Stimulated activated CD8-positive, alpha-beta memory T cell treated with anti-CD3 and anti-CD28 coated beads, Interleukin-15, amount 100 ng/mL, for 24 hours (primary cell): ENCODE measurements around the gene RNF7.
"Not testable (repeated sequence)": the region's sequence is repeated elsewhere in the genome, so short reads cannot be mapped to it uniquely, and the experiment has no call there.

ENCODE experiments used
- DNase-seq: peaks from one replicate; pipeline ENCODE4 v3.0.0-alpha.2; 2020; ENCODE audit warnings: low read depth

Gene RNF7

DNA sequence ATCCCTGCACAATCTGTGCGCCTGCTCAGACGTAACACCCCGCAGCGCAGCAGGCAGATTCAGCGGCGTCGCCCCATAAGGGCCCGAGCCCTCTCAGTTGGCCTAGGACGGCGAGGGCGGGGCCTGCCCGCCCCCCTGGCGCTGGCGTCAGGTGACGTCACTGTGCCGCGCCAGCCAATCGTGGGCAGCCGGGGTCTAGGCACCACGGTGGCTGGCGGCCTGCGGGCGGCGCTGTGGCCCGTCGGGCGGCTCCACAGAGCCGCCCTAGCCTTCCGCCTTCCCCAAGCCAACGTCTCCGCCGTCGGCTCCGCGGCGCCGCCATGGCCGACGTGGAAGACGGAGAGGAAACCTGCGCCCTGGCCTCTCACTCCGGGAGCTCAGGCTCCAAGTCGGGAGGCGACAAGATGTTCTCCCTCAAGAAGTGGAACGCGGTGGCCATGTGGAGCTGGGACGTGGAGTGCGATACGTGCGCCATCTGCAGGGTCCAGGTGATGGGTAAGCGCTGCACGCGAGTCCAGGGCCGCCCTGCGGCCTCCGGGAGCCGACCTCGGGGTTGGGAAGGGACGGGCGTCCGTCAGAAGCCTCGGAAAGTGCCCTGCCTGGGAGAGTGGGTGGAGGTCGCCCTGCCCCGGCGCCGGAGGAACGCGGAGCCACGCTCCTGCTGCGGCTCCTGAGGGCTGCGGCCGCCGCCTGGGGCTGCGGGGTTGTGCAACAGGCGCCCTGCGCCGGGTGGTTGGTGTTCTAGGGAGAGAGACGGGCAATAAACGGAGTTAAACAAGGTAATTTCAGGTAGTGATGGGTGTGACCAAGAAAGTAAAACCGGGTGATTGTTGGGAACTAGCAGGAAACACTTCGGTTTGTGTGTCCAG, at the start of gene RNF7:
RNF7 (plus strand) TSS at position 277 of the 869 bp plus-strand sequence; CDS start at position 321, 44 bp downstream.
- peak; percentile 91 for DNase-seq

- DNase-seq = no peak
Measured at GRCh38 chr3:141690431-141691072, 47.5 kb upstream of the RNF7 start.

GRCh38 chr3:141691471-141691870, 46.6 kb upstream of the RNF7 start:
- DNase-seq = not testable (repeated sequence)

GRCh38 chr3:141692973-141693372, 45.1 kb upstream of the RNF7 start:
- DNase-seq = not testable (repeated sequence)

- DNase-seq = no peak
Measured at GRCh38 chr3:141699324-141699723, 38.8 kb upstream of the RNF7 start.

- DNase-seq = no peak
Measured at GRCh38 chr3:141699897-141700296, 38.2 kb upstream of the RNF7 start.

GRCh38 chr3:141703367-141703766, 34.7 kb upstream of the RNF7 start:
- not testable (repeated sequence) for DNase-seq

- no peak for DNase-seq
Measured at GRCh38 chr3:141707741-141708203, 30.3 kb upstream of the RNF7 start.

GRCh38 chr3:141708367-141708766, 29.7 kb upstream of the RNF7 start:
- no peak for DNase-seq

DNA sequence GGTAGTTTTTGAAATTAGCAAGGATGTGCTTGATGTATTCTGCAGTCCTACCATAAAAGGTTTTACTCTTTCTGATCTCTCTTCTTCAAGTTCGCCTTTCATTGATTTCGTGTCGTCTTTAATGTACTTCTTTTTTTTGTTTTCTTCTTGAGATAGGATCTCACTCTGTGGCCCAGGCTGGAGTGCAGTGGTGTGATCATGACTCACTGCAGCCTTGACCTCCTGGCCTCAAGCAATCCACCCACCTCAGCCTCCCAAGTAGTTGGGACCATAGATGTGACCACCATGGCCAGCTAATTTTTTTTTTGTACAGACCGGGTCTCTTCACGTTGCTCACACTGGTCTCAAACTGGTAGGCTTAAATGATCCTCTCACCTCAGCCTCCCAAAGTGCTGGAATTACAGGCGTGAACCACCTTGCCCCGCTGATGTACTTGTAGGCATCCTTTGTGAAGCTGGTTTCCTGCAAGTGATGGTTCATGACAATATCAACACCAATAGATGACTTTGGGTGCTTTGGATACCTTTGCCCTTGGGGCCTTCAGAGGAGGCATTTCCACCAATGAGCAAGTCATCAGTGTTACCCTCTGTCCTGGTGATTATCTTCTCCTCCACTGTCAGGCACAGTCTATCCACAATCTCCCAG, 28.9 kb upstream of the RNF7 start:
- DNase-seq = no peak

- no peak for DNase-seq
Measured at GRCh38 chr3:141710121-141710520, 28.0 kb upstream of the RNF7 start.

- no peak for DNase-seq
Measured at GRCh38 chr3:141710888-141711616, 27.0 kb upstream of the RNF7 start.

GRCh38 chr3:141714671-141715070, 23.4 kb upstream of the RNF7 start:
- no peak for DNase-seq

- no peak for DNase-seq
Measured at GRCh38 chr3:141722081-141722480, 16.0 kb upstream of the RNF7 start.

GRCh38 chr3:141722648-141723047, 15.4 kb upstream of the RNF7 start:
- no peak for DNase-seq

DNA sequence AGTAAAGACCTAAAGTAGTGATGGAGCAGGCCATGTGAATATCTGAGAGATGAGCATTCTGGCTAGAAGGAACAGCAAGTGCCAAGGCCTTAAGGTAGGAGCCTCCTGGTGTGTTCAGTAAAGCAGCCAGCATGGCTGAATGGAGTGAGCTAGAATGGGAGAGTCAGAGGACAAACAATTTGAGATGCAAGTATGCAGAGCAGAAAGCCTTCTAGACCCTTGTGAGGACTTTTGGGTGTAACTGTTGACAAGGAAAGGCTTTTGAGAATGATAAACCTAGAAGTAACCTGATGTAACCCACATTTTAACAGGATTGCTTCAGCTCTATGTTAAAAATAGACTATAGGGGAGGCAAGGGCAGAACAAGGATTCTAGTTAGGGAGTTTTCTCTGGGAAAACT, 14.8 kb upstream of the RNF7 start:
- DNase-seq = no peak

GRCh38 chr3:141724186-141724585, 13.9 kb upstream of the RNF7 start:
- no peak for DNase-seq

- DNase-seq = no peak
Measured at GRCh38 chr3:141725036-141725435, 13.1 kb upstream of the RNF7 start.

- no peak for DNase-seq
Measured at GRCh38 chr3:141726483-141726882, 11.6 kb upstream of the RNF7 start.

- no peak for DNase-seq
Measured at GRCh38 chr3:141728355-141728892, 9.7 kb upstream of the RNF7 start.

DNA sequence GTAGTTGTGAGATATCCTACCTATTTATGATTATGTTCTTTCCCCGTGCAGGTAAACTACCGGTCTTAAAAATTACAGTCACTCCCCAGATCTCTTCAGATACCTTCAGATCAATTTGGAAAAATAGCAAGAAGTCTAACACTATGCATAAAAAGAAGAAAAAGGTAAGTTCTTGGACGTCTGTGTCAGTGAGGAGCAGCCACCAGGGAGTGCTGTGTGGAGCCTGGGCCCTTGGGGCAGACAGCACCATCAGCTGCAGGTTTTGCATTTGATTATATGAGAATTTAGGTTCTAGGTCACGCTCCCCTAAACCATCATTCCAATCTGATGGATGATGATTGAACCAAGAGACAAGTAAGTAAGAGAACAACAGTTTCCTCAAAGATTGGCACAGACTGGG, 8.9 kb upstream of the RNF7 start:
- no peak for DNase-seq

- no peak for DNase-seq
Measured at GRCh38 chr3:141735176-141735575, 2.9 kb upstream of the RNF7 start.
